HEK293T (cell line): ENCODE results near the gene NOL12.
A peak's percentile ranks its signal among the peaks of the same experiment; 100 is the strongest.
"Not testable (repeated sequence)": the region's sequence is repeated elsewhere in the genome, so short reads cannot be mapped to it uniquely, and the experiment has no call there.

ENCODE experiments used
- CTCF ChIA-PET: fragments of 350-600 bp; formaldehyde crosslinking; extraction: SDS; loops from one replicate; lab custom pipeline; 2021; ENCODE audit warnings: antibody characterized with exemption, inconsistent platforms; lab: Yijun Ruan, JAX
- POLR2A ChIA-PET: fragments of 350-600 bp; formaldehyde crosslinking; extraction: SDS; loops from one replicate; lab custom pipeline; 2020; ENCODE audit warnings: antibody characterized with exemption, inconsistent platforms; lab: Yijun Ruan, JAX
- DNase-seq: peaks from one replicate; pipeline ENCODE4 v3.0.0; 2012; ENCODE audit warnings: mixed read lengths; ENCODE audit errors: extremely low spot score
- ARNT ChIP-seq: fragments of 450-650 bp; IDR thresholded peaks from 2 replicates; pipeline ENCODE4 v1.6.1; 2017; ENCODE audit warnings: mild to moderate bottlenecking
- BHLHE40 ChIP-seq: fragments of 450-650 bp; IDR thresholded peaks from 2 replicates; pipeline ENCODE4 v1.6.1; 2016; ENCODE audit warnings: mild to moderate bottlenecking, moderate library complexity, borderline replicate concordance
- CTBP1 ChIP-seq: fragments of 450-650 bp; IDR thresholded peaks from 2 replicates; pipeline ENCODE4 v1.6.1; 2016; ENCODE audit warnings: borderline replicate concordance
- ELF4 ChIP-seq: fragments of 450-650 bp; IDR thresholded peaks from 2 replicates; pipeline ENCODE4 v1.6.1; 2017; ENCODE audit warnings: antibody characterized with exemption
- FOXA1 ChIP-seq: fragments of 450-650 bp; IDR thresholded peaks from 2 replicates; pipeline ENCODE4 v1.6.1; 2016; ENCODE audit warnings: mild to moderate bottlenecking
- FOXK2 ChIP-seq: fragments of 450-650 bp; IDR thresholded peaks from 2 replicates; pipeline ENCODE4 v1.6.1; 2016; ENCODE audit warnings: mild to moderate bottlenecking
- FOXM1 ChIP-seq: fragments of 450-650 bp; IDR thresholded peaks from 2 replicates; pipeline ENCODE4 v1.6.1; 2017; ENCODE audit warnings: mild to moderate bottlenecking, borderline replicate concordance
- HDGF ChIP-seq: fragments of 450-650 bp; IDR thresholded peaks from 2 replicates; pipeline ENCODE4 v1.6.1; 2017; ENCODE audit warnings: antibody characterized with exemption, borderline replicate concordance
- L3MBTL2 ChIP-seq: fragments of 450-650 bp; conservative IDR thresholded peaks from 2 replicates; pipeline ENCODE4 v1.6.1; 2016; ENCODE audit warnings: mild to moderate bottlenecking
- LEF1 ChIP-seq: fragments of 450-650 bp; IDR thresholded peaks from 2 replicates; pipeline ENCODE4 v1.6.1; 2017; ENCODE audit warnings: mild to moderate bottlenecking, borderline replicate concordance
- NFRKB ChIP-seq: fragments of 450-650 bp; IDR thresholded peaks from 2 replicates; pipeline ENCODE4 v1.6.1; 2016; ENCODE audit warnings: mild to moderate bottlenecking, moderate library complexity
- SP1 ChIP-seq: fragments of 450-650 bp; IDR thresholded peaks from 2 replicates; pipeline ENCODE4 v1.6.1; 2017
- SUZ12 ChIP-seq: fragments of 450-650 bp; IDR thresholded peaks from 2 replicates; pipeline ENCODE4 v1.6.1; 2016; ENCODE audit warnings: mild to moderate bottlenecking
- TARDBP ChIP-seq: fragments of 450-650 bp; IDR thresholded peaks from 2 replicates; pipeline ENCODE4 v1.6.1; 2016
- ZNF384 ChIP-seq: fragments of 450-650 bp; IDR thresholded peaks from 2 replicates; pipeline ENCODE4 v1.6.1; 2016
- TF ChIP-seq, protein P1 (sequence below): fragments of 450-650 bp; IDR thresholded peaks from 2 replicates; pipeline ENCODE4 v1.6.1; 2016

The NOL12 gene

DNA sequence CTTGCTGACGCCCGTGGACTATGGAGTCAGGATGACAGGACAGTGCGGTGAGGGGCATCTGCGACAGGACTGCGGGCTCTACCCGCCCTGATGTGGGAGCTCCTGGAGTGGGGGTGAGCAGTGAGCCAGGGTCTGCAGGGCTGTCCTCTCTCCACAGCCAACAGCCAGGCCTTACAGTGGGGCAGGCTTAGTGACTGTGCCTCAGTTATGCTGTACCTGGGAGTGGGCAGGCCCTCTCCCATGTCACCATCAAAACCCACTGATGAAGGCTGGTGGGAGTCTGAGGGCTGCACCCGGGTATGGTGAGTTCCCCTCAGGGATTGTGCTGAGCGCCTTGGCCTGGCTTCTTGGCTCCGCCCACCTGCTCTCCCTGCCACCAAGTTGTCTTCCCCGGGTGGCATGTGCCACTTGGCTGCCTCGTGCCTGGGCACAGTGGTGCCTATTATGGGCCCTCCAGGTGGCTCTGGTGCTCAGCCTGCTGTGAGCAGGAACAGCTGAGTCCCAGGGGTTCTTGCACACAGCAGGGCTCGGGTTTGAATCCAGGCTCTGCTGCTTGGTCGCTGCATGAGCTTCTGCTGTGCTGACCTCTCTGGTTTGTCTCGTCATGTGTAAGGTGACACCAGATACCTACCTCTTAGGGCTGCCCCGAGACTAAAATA, 6.6 kb downstream of the NOL12 start:
- CTCF ChIA-PET, result interaction anchor here (0.8 kb wide), 1 partner anchor 11 kb away, joined by 3 read pairs; no protein-coding TSS in a partner anchor
- POLR2A ChIA-PET, result no interaction called here
- no peak for DNase-seq
- TF ChIP-seq ARNT (no peak), FOXM1 (no peak), L3MBTL2 (no peak), FOXA1 (no peak), CTBP1 (no peak), ELF4 (no peak), FOXK2 (no peak), HDGF (no peak), TARDBP (no peak), LEF1 (no peak), BHLHE40 (no peak), SUZ12 (no peak), ZNF384 (no peak)

DNA sequence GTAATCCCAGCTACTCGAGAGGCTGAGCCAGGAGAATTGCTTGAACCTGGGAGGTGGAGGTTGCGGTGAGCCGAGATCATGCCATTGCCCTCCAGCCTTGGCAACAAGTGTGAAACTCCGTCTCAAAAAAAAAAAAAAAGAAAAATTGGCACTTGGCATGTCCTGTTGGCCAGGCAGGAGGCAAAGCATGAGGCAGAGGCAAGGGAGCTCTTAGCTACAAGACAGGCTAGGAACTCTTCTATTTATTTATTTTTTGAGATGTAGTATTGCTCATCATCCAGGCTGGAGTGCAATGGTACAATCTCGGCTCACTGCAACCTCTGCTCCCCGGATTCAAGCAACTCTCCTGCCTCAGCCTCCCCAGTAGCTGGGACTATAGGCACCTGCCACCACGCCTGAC, 8.0 kb downstream of the NOL12 start:
- CTCF ChIA-PET, result interaction anchor here (0.6 kb wide), 1 partner anchor 1580 kb away, joined by 3 read pairs; no protein-coding TSS in a partner anchor
- POLR2A ChIA-PET, DNase-seq: not testable (repeated sequence)

DNA sequence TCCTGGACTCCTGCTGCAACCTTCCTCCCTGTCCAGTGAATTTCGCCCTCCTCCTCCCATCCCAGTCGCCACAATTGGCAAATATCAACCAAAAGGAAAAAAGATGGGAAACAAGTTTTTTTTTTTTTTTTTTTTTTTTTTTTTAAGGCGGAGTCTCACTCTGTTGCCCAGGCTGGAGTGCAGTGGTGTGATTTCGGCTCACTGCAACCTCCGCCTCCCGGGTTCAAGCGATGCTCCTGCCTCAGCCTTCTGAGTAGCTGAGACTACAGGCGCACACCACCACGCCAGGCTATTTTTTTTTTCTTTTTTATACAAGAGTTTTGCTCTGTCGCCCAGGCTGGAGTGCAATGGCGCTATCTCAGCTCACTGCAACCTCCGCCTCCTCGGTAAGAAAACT, 10.1 kb downstream of the NOL12 start:
- ChIA-PET CTCF (interaction anchor here (0.6 to 1.4 kb wide), 4 partner anchors 16 to 53 kb away, joined by 3 to 7 read pairs (median 3); no protein-coding TSS in a partner anchor), POLR2A (interaction anchor here (0.9 to 1.9 kb wide), 5 partner anchors 9 to 83 kb away, joined by 3 to 13 read pairs (median 4); partner anchors contain the start of genes NOL12 and PDXP)
- TF ChIP-seq ZNF384, result peak; percentile 39
- DNase-seq, result not testable (repeated sequence)

DNA sequence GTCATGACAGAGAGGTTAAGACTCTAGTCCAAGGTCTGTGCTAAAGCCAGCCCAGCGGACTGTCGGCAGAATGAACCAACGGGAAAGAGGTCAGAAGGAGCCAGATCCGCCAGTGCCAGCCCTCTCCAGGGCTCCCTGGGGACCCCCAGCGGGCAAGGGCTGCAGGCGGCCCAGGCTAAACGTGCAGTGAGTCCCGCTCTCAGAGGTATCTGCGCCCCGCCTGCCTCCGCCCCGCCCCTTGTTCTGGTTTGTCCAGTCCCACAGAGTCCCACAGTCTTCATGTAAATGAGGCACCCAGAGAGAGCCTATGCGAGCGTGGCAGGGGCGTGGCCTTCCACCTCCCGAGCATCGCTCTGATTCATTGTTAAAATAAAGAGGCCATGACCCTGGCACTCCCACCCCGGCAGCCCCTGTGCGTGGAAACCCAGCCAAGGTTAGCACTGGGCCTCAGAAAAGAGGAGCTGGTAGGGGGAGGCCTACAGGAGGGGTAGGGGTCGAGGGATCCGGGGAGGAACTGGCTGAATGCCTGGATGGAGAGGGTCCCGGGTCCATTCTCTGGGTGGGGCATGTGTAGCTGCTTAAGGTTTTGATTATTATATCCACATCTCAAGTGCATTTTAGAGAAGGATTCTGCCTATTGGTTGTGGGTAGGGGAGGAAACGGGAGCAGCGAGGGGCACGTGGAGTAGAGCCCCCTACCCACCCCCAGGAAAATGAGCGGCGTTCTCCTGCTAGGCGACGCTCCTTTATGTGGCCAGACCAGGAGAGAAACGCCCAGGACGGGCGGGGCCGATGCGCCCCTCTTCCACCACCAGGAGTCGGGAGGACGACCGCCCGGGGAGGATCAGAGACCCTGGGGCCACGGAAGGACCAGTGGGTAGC, 10.8 kb downstream of the NOL12 start, which contains the start of gene TRIOBP:
TRIOBP (plus strand) TSS at position 392 of the 881 bp plus-strand sequence. CDS start 4,318 bp downstream, outside the sequence.
- POLR2A ChIA-PET, result interaction anchor here (1.1 to 1.9 kb wide), 5 partner anchors 9 to 39 kb away, joined by 3 to 13 read pairs (median 4); partner anchors contain the start of genes NOL12 and PDXP
- CTCF ChIA-PET, result interaction anchor here (0.7 to 1.4 kb wide), 4 partner anchors 17 to 90 kb away, joined by 3 to 7 read pairs (median 4); no protein-coding TSS in a partner anchor
- peak; percentile 98 for DNase-seq
- TF ChIP-seq SP1 (no peak), ARNT (no peak), TARDBP (no peak), NFRKB (no peak), ELF4 (no peak), HDGF (peak; percentile 86; the same call in 1 of the 2 replicates)

DNA sequence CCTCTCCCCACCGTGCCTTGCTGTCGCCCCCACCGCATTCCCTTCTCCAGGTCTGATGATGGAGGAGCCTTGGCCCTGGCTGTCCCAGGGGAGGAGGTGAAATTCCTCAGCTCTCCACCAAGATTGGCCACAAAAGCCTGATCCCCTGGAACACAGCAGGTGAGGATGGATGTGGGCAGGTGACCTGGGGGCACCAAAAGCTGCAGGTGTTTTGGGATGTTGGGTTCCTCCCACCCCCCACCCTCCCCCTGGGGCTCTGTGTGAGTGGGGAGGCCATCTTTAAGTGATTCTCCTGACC, 11.3 kb downstream of the NOL12 start:
- POLR2A ChIA-PET, result interaction anchor here (1.2 to 1.6 kb wide), 2 partner anchors 11 to 39 kb away, joined by 4 read pairs; partner anchors contain the start of genes NOL12 and PDXP
- CTCF ChIA-PET, result interaction anchor here (0.9 kb wide), 1 partner anchor 91 kb away, joined by 6 read pairs; no protein-coding TSS in a partner anchor

DNA sequence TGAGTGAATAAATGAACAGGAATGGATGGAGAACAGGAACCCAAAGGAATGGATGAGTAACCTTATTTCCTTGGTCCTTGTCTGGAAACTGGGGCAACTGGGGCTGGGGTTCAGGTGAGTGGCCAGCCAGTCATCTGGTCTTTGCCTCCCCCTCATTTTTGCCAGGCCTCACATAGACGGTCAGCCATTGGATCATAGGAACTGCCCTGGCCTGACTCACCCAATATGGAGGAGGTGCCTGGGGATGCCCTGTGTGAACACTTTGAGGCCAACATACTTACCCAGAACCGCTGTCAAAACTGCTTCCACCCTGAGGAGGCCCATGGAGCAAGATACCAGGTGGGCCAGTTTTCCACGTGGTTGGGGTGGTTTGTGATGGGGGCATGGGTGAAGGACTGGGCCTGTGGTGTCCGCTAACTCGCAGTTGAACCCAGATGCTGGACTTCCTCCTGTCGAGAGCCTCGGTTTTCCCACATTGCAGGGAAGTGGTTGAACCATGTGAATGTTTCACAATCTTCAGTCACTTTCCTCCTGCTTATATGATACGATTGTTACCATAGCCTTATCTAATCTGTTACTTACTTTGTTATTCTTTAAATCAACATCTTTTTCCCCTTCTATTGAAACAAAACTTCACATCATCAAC, 15.1 kb downstream of the NOL12 start:
- CTCF ChIA-PET, result no interaction called here
- POLR2A ChIA-PET, result no interaction called here
- DNase-seq, result no peak
- TF ChIP-seq ZNF384 (no peak), FOXM1 (no peak), ARNT (no peak), HDGF (no peak), SP1 (no peak), TARDBP (no peak), ELF4 (no peak), BHLHE40 (no peak), FOXK2 (no peak), NFRKB (no peak), FOXA1 (no peak), SUZ12 (no peak), L3MBTL2 (no peak), CTBP1 (no peak)
- TF ChIP-seq, protein P1, sequence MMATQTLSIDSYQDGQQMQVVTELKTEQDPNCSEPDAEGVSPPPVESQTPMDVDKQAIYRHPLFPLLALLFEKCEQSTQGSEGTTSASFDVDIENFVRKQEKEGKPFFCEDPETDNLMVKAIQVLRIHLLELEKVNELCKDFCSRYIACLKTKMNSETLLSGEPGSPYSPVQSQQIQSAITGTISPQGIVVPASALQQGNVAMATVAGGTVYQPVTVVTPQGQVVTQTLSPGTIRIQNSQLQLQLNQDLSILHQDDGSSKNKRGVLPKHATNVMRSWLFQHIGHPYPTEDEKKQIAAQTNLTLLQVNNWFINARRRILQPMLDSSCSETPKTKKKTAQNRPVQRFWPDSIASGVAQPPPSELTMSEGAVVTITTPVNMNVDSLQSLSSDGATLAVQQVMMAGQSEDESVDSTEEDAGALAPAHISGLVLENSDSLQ, result no peak

More for the DNA sequence above, 11.3 kb downstream of the NOL12 start:
- DNase-seq, result no peak
- no peak for TF ChIP-seq NFRKB
- no peak for TF ChIP-seq ARNT
- TF ChIP-seq HDGF, result no peak
- TF ChIP-seq ZNF384, result no peak
- TF ChIP-seq CTBP1, result no peak
- no peak for TF ChIP-seq BHLHE40
- TF ChIP-seq L3MBTL2, result no peak
- no peak for TF ChIP-seq LEF1
- no peak for TF ChIP-seq FOXK2
- TF ChIP-seq, protein P1, result no peak
